Activated naive CD8-positive, alpha-beta T cell treated with anti-CD3 and anti-CD28 coated beads, Interleukin-2, amount 10 ng/mL, durations not matched to agents 7 days and 5 days (primary cell): ENCODE measurements around the gene OBSCN. TPM values are rescaled to one million over a fixed set of nuclear protein-coding genes. Genes with fewer than 3 reads are reported as not detected.

Experiments
- ATAC-seq: fragments of 150-1000 bp; cut with Tn5 transposase; one replicate; pipeline ENCODE4 v1.10.0; 2021; ENCODE audit warnings: low read depth, moderate library complexity
- POLR2A ChIA-PET: fragments of 350-600 bp; sonication (Branson Sonifier 250); formaldehyde crosslinking; loops from one replicate; lab custom pipeline; 2021; ENCODE audit warnings: antibody characterized with exemption; lab: Charles Lee
- DNase-seq: peaks from one replicate; pipeline ENCODE4 v3.0.0; 2021
- H3K27ac Mint-ChIP-seq: one replicate; pipeline ENCODE4 v1.8.0; 2022; ENCODE audit warnings: mild to moderate bottlenecking, mixed read lengths
- H3K27me3 Mint-ChIP-seq: one replicate; pipeline ENCODE4 v1.8.0; 2022; ENCODE audit warnings: mild to moderate bottlenecking, moderate library complexity, mixed read lengths
- H3K36me3 Mint-ChIP-seq: one replicate; pipeline ENCODE4 v1.8.0; 2021; ENCODE audit warnings: mild to moderate bottlenecking, mixed read lengths
- H3K4me1 Mint-ChIP-seq: one replicate; pipeline ENCODE4 v1.8.0; 2021; ENCODE audit warnings: mixed read lengths
- H3K4me3 Mint-ChIP-seq: one replicate; pipeline ENCODE4 v1.8.0; 2022; ENCODE audit warnings: mild to moderate bottlenecking, moderate library complexity, mixed read lengths
- H3K9me3 Mint-ChIP-seq: one replicate; pipeline ENCODE4 v1.8.0; 2021; ENCODE audit warnings: mixed read lengths
- total RNA-seq, 2 experiments: library from RNA; stranded (reverse); gene quantifications; one replicate each; pipeline ENCODE4 v1.2.3, GENCODE V29; 2021

OBSCN gene
- total RNA-seq, 2 experiments from 2014 or later, result 44.3 to 44.7 TPM

DNA sequence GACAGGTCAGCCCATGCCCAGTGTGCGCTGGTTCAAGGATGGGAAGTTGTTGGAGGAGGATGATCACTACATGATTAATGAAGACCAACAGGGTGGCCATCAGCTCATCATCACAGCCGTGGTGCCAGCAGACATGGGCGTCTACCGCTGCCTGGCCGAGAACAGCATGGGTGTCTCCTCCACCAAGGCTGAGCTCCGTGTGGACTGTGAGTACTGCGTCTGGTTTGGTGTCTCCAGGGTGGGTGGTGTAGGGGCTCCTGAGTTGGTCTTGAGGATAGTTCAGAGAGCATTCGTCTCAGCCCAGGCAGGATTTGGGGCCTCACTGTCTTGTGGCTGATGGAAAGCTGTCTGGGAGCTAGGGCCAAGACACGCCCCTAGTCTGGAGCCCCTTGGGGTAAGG is 115.6 kb downstream of the OBSCN start:
- Mint-ChIP-seq H3K36me3 (peaks cover 9% of the 10 kb centered on the region), H3K4me3 (no peak overlapping the region), H3K4me1 (no peaks in the 10 kb centered on the region), H3K27ac (no peak overlapping the region), H3K9me3 (peaks cover 1% of the 10 kb centered on the region), H3K27me3 (no peaks in the 10 kb centered on the region)
- peak; percentile 12 for DNase-seq
- POLR2A ChIA-PET, result no interaction called here
- no peak for ATAC-seq

DNA sequence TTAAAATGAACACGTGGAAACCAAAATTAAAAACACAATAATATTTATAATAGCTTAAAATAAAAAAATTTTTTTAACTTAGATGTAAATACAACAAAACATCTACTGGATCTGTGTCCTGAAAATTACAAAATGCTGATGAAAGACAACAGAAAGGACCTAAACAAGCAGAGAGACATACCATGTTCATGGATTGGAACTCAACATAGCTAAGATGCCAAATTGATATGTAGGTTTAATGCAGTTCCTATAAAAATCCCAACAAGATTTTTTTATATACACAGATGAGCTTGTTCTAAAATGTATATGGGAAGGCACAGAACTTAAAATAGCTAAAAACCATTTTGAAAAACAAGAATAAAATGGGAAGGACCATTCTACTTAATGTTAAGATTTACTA is 117.4 kb downstream of the OBSCN start:
- no peak overlapping the region for H3K4me3 Mint-ChIP-seq
- H3K4me1 Mint-ChIP-seq, result no peaks in the 10 kb centered on the region
- H3K36me3 Mint-ChIP-seq, result peaks cover 9% of the 10 kb centered on the region
- DNase-seq, result no peak
- H3K9me3 Mint-ChIP-seq, result peaks cover 1% of the 10 kb centered on the region
- POLR2A ChIA-PET, result no interaction called here
- no peak for ATAC-seq
- no peak overlapping the region for H3K27ac Mint-ChIP-seq
- no peaks in the 10 kb centered on the region for H3K27me3 Mint-ChIP-seq

DNA sequence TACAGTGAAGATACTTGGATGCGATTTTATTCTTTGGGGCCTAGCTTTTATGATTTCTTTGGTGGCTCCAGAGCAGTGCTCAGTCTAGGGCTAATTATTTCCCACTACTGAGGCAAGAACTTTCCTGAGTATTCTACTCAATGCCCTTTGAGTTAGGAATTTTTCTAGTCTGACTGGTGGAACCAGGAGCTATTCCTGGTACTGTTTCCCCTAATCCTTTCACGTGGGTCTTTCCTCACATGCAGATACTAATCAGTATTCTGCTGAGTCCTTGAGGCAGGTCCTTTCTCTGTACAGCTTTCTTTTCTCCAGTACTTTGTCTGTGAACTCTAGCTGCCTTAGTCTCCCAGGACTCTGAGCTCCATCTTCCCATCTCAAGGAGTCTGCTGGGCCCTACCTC is 122.0 kb downstream of the OBSCN start:
- Mint-ChIP-seq H3K27me3 (no peaks in the 10 kb centered on the region), H3K4me1 (no peaks in the 10 kb centered on the region), H3K9me3 (peaks cover 1% of the 10 kb centered on the region), H3K36me3 (peaks cover 6% of the 10 kb centered on the region), H3K4me3 (no peak overlapping the region), H3K27ac (no peak overlapping the region)
- POLR2A ChIA-PET, result no interaction called here
- ATAC-seq (no peak), DNase-seq (no peak)

DNA sequence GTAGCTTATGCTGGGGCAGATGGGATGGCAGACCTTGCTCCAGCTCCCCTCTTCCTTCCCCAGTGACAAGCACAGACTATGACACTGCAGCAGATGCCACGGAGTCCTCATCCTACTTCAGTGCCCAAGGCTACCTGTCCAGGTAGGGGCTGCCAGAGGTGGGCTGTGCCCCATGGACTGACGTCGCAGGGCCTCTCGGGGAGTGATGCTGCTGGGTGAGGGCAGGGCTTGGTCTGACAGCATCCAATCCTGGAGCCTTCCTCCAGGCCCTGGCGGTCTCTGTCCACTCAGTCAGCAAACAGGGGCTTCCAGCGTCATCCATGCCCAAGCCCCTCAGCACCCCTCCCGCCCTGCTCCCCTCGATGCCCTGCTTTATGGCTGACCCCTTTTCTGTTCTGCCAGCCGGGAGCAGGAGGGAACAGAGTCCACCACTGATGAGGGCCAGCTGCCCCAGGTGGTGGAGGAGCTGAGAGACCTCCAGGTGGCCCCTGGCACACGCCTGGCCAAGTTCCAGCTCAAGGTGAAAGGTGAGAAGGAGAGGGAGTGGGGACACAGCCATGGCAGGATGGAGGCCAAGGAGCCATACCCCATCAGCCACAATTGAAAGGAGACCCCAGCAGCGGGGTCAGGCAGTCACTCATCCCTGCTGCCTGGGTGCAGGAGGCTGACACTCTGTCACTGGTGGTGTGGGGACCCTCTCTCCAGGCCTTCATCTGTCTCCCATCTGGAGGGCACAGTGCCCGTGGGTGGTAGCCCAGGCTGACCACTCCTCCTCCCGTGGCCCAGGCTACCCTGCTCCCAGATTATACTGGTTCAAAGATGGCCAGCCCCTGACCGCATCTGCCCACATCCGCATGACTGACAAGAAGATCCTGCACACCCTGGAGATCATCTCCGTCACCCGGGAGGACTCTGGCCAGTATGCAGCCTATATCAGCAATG is 125.2 kb downstream of the OBSCN start:
- ATAC-seq, result no peak
- POLR2A ChIA-PET, result no interaction called here
- peak; percentile 14 for DNase-seq
- no peaks in the 10 kb centered on the region for H3K27me3 Mint-ChIP-seq
- H3K4me1 Mint-ChIP-seq, result no peaks in the 10 kb centered on the region
- no peaks in the 10 kb centered on the region for H3K9me3 Mint-ChIP-seq
- no peak overlapping the region for H3K27ac Mint-ChIP-seq
- no peak overlapping the region for H3K4me3 Mint-ChIP-seq
- no peaks in the 10 kb centered on the region for H3K36me3 Mint-ChIP-seq

DNA sequence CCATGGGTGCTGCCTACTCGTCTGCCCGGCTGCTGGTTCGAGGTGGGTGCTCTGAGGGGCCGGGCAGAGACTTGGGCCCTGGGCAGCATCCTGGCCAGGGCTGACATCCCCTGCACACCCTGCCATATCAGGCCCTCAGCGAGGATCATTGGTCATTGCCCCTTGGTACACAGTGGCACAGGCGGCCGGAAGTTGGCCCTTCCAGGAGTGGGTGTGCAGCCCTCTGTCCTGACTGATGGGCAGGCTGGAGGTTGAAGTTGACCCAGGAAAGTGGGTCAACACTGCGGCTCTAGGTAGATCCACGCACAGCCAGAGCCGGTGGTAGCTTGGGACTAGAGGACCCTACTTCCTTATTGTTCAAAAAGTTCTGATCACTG is 125.9 kb downstream of the OBSCN start:
- no peaks in the 10 kb centered on the region for H3K27me3 Mint-ChIP-seq
- ATAC-seq, result no peak

DNA sequence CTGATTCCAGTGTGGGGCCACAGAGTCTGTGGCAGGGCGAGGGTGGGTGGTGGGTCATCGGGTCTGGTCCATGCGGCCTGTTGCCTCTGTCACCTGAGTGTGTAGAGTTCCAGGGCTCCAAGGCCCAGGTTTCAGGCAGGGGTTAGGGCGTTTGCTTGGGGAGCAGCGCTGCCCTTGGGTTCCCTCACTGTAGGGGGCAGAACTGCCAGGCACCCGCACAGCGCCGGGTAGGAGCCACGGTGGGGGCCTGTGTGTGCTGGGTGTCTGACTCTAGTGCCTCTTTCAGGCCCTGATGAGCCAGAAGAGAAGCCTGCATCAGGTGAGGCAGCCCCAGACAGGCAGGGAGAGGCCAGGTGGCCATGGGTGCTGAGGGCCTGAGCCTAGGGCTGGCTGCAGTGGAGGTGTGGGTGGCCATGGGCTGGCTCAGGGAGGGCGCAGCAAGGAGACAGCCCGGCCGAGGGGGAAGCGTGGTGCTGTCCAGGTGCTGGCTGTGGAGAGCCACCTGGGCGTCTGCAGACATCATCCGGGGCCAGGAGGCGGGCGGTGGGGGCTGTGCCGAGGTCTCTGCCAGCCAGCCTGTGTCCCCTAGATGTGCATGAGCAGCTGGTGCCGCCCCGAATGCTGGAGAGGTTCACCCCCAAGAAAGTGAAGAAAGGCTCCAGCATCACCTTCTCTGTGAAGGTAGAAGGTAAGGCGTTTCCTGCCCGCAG is 126.5 kb downstream of the OBSCN start:
- POLR2A ChIA-PET, result no interaction called here
- peaks cover under 1% of the 10 kb centered on the region for H3K4me1 Mint-ChIP-seq
- no peaks in the 10 kb centered on the region for H3K36me3 Mint-ChIP-seq
- no peak overlapping the region for H3K4me3 Mint-ChIP-seq
- no peaks in the 10 kb centered on the region for H3K27me3 Mint-ChIP-seq
- no peaks in the 10 kb centered on the region for H3K9me3 Mint-ChIP-seq
- ATAC-seq (no peak), DNase-seq (peak; percentile 12)
- H3K27ac Mint-ChIP-seq, result no peak overlapping the region

More for the DNA sequence above, 125.9 kb downstream of the OBSCN start:
- Mint-ChIP-seq H3K4me3 (no peak overlapping the region), H3K36me3 (no peaks in the 10 kb centered on the region), H3K9me3 (no peaks in the 10 kb centered on the region), H3K27ac (no peak overlapping the region), H3K4me1 (no peaks in the 10 kb centered on the region)
- DNase-seq, result peak; percentile 10
- POLR2A ChIA-PET, result no interaction called here

DNA sequence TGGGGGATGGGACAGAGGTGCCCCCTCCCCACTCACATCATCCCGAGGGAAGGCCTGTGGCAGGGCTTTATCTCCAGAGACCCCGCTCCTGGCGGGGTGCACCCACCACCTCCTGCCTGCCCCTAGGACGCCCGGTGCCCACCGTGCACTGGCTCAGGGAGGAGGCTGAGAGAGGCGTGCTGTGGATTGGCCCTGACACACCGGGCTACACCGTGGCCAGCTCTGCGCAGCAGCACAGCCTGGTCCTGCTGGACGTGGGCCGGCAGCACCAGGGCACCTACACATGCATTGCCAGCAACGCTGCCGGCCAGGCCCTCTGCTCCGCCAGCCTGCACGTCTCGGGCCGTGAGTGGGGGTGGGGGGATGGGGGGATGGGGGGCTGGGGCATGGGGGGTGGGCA is 127.1 kb downstream of the OBSCN start:
- Mint-ChIP-seq H3K9me3 (no peaks in the 10 kb centered on the region), H3K4me1 (peaks cover 6% of the 10 kb centered on the region), H3K4me3 (no peak overlapping the region), H3K27ac (no peak overlapping the region), H3K27me3 (no peaks in the 10 kb centered on the region), H3K36me3 (no peaks in the 10 kb centered on the region)
- POLR2A ChIA-PET, result no interaction called here
- DNase-seq (peak; percentile 17), ATAC-seq (no peak)

DNA sequence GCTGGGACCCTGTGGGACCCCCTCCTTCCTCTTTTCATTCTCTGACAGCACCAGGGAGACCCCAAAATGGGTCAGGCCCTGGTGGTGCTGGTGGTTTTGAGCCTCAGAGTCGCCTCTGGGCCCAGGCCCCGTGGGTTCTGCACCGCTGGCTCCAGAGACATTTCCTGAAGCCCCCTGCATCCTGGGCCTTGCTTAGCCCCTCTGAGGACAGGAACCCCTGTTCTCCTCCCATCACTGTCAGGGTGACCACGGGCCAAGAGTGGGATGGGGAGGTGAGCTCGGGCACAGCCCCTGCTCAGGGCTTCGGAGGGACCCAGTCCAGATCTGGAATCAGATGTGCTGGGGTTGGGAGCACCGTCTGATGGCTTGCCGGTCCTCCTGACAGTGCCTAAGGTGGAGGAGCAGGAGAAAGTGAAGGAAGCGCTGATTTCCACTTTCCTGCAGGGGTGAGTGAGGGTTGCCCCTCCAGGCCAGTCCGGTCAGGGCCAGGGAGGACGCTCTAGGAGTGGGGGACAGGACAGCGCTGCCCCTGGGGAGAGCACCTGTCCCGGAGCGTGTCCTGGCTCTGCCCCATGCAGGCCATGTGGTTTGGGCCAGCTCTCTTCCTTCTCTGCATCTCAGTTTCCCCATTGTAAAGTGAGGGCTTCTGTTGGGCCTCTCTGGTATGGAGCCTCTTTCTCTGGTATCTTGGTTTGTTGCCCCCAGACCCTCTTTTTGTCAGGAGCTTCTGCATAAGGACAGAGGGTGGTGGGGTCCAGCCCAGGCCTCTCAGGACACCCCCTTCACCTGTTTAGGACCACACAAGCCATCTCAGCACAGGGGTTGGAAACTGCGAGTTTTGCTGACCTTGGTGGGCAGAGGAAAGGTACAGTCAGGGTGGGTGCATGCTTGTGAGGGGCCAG is 127.8 kb downstream of the OBSCN start:
- Mint-ChIP-seq H3K4me3 (no peak overlapping the region), H3K4me1 (peaks cover 9% of the 10 kb centered on the region), H3K27me3 (no peaks in the 10 kb centered on the region), H3K36me3 (no peaks in the 10 kb centered on the region), H3K9me3 (no peaks in the 10 kb centered on the region), H3K27ac (no peak overlapping the region)
- DNase-seq (peak; percentile 21), ATAC-seq (no peak)
- POLR2A ChIA-PET, result no interaction called here

DNA sequence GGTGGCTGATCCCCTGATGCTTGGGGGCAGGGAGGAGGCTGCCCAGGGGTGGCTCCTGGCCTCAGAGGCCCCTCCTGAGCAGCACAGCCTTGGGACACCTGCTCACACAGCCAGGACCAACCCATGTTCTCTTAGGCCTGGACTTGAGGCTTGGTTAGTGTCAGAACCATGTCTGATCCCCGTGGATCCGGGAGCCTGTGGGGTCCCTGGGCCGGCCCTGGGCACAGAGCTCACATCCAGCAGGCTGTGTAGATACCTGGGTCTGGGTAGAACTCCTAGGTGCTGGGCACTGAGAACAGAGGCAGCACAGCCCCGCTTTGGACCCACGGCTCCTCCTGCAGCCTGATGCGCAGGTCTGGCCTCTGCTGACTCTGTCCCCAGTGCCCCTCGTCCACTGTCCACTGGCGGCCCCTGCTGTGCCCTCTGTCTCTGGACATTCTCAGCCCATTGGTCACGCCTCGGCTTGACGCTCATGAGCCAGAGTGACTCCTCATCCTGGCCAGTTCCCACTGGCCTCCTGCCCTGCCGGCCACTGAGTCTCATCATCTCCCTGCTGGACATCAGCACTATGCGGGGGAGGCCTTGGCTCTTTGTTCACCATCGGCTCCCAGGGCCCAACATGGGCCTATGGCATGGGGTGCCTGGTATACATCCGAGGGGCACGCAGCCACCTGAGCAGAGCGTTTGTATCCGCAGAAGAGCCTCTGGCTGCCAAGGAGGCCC is 128.6 kb downstream of the OBSCN start:
- no peak overlapping the region for H3K4me3 Mint-ChIP-seq
- H3K4me1 Mint-ChIP-seq, result peaks cover 9% of the 10 kb centered on the region
- ATAC-seq (no peak), DNase-seq (peak; percentile 25)
- POLR2A ChIA-PET, result no interaction called here
- no peaks in the 10 kb centered on the region for H3K27me3 Mint-ChIP-seq
- no peak overlapping the region for H3K27ac Mint-ChIP-seq
- no peaks in the 10 kb centered on the region for H3K9me3 Mint-ChIP-seq
- H3K36me3 Mint-ChIP-seq, result no peaks in the 10 kb centered on the region

DNA sequence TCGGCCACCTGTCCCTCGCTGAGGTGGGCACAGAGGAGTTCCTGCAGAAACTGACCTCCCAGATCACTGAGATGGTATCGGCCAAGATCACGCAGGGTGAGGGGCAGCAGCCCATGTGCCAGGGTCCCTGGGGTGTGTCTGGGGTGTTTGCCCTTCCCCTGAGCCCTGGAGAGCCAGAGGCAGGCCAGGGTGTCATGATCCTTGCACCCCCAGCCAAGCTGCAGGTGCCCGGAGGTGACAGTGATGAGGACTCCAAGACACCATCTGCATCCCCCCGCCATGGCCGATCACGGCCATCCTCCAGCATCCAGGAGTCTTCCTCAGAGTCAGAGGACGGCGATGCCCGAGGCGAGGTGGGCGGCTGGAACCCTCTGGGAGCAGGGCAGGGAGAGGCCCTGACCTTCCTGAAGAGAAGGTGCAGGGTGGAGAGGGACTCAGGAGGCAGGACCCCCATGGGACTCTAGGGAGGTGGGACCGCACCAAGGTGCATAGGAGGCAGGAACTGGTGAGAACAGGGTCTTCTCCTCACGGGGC is 129.3 kb downstream of the OBSCN start:
- H3K36me3 Mint-ChIP-seq, result no peaks in the 10 kb centered on the region
- H3K9me3 Mint-ChIP-seq, result no peaks in the 10 kb centered on the region
- no peak overlapping the region for H3K27ac Mint-ChIP-seq
- DNase-seq, result peak; percentile 21
- POLR2A ChIA-PET, result no interaction called here
- ATAC-seq, result no peak
- H3K27me3 Mint-ChIP-seq, result no peaks in the 10 kb centered on the region
- H3K4me1 Mint-ChIP-seq, result peaks cover 9% of the 10 kb centered on the region
- no peak overlapping the region for H3K4me3 Mint-ChIP-seq

DNA sequence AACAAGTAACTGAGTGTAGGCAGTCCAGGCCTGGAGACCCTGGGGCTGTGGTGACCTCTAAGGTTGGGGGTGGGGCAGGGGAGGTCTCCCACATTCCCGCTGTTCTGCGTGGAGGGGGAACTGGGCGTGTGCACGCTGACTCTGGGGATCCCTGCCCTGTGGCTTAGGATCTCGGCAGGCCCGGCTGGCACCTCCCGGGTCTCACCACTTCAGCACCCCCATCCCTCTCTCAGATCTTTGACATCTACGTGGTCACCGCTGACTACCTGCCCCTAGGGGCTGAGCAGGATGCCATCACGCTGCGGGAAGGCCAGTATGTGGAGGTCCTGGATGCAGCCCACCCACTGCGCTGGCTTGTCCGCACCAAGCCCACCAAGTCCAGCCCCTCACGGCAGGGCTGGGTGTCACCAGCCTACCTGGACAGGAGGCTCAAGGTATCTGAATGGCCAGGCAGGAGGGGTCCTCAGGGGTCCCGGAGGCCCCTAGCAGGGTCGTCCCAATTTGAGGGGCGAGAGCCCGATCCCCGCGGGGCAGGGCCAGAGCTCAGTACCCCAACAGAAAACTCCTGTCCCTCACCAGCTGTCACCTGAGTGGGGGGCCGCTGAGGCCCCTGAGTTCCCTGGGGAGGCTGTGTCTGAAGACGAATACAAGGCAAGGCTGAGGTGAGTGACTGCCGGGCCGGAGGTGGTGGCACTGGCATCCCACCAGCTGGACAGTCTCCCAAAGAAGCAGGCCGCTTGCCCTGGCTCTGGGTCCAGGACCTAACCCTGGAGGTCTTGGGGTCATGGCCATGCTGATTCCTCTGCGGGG is 130.1 kb downstream of the OBSCN start:
- H3K27ac Mint-ChIP-seq, result no peak overlapping the region
- H3K27me3 Mint-ChIP-seq, result no peaks in the 10 kb centered on the region
- no peak overlapping the region for H3K4me3 Mint-ChIP-seq
- H3K36me3 Mint-ChIP-seq, result no peaks in the 10 kb centered on the region
- DNase-seq (peak; percentile 20), ATAC-seq (no peak)
- H3K4me1 Mint-ChIP-seq, result peaks cover 9% of the 10 kb centered on the region
- no peaks in the 10 kb centered on the region for H3K9me3 Mint-ChIP-seq
- POLR2A ChIA-PET, result no interaction called here

DNA sequence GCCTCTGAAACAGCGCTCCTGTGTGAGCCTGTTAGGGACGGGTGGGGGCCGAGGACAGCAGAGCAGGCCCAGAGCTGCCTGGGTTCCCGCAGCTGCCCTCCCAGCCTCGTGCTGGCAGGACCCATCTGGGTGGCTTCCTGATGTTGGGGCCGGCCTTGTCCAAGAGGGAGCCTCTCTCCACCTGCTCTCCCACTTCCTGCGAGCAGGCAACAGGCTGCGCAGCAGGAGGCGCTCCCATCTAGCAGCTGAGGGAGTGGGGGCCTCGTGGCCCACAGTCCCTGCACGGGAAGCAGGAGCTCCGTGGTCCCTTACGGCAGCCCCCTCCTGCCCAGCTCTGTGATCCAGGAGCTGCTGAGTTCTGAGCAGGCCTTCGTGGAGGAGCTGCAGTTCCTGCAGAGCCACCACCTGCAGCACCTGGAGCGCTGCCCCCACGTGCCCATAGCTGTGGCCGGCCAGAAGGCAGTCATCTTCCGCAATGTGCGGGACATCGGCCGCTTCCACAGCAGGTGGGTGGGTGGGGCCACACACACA is 130.7 kb downstream of the OBSCN start:
- ATAC-seq (no peak), DNase-seq (peak; percentile 31)
- POLR2A ChIA-PET, result no interaction called here
- H3K4me1 Mint-ChIP-seq, result peaks cover 9% of the 10 kb centered on the region
- no peaks in the 10 kb centered on the region for H3K36me3 Mint-ChIP-seq
- no peak overlapping the region for H3K27ac Mint-ChIP-seq
- peaks cover 2% of the 10 kb centered on the region for H3K9me3 Mint-ChIP-seq
- H3K4me3 Mint-ChIP-seq, result no peak overlapping the region
- H3K27me3 Mint-ChIP-seq, result no peaks in the 10 kb centered on the region
